Stimulated activated CD4-positive, alpha-beta T cell treated with anti-CD3 and anti-CD28 coated beads, TNF-alpha, amount 100 ng/mL, for 24 hours (primary cell): ENCODE data around the gene ALKBH3.

Source experiments
- DNase-seq, 3 experiments: peaks; one replicate each; pipeline ENCODE4 v3.0.0-alpha.2; 2020; ENCODE audit warnings: low read depth in 3 of 3

The ALKBH3 gene

GRCh38 chr11:43941257-43941994, 60.8 kb downstream of the ALKBH3 start:
- DNase-seq = no peak

GRCh38 chr11:43942662-43943371, 62.2 kb downstream of the ALKBH3 start:
- DNase-seq = no peak

- DNase-seq = no peak
Measured at GRCh38 chr11:43943372-43943930, 62.8 kb downstream of the ALKBH3 start.

- DNase-seq = peak in 1 of 3 experiments; percentile 33
Measured at GRCh38 chr11:43943931-43944751, 63.5 kb downstream of the ALKBH3 start.

GRCh38 chr11:43944761-43945311, 64.2 kb downstream of the ALKBH3 start:
- peak; percentile 29 to 73 (median 42) for DNase-seq

- DNase-seq = no peak
Measured at GRCh38 chr11:43947003-43947500, 66.4 kb downstream of the ALKBH3 start.

GRCh38 chr11:43947815-43948214, 67.2 kb downstream of the ALKBH3 start:
- DNase-seq = no peak

GRCh38 chr11:43948341-43949225, 68.0 kb downstream of the ALKBH3 start:
- DNase-seq = no peak

GRCh38 chr11:43950311-43950855, 69.8 kb downstream of the ALKBH3 start:
- no peak for DNase-seq

GRCh38 chr11:43951231-43951630, 70.6 kb downstream of the ALKBH3 start:
- no peak for DNase-seq

GRCh38 chr11:43952020-43952400, 71.4 kb downstream of the ALKBH3 start:
- no peak for DNase-seq

- DNase-seq = no peak
Measured at GRCh38 chr11:43952401-43953342, 72.0 kb downstream of the ALKBH3 start.

GRCh38 chr11:43953521-43953920, 72.9 kb downstream of the ALKBH3 start:
- no peak for DNase-seq

- DNase-seq = no peak
Measured at GRCh38 chr11:43954241-43954640, 73.6 kb downstream of the ALKBH3 start.

- DNase-seq = no peak
Measured at GRCh38 chr11:43955381-43956118, 74.9 kb downstream of the ALKBH3 start.

- no peak for DNase-seq
Measured at GRCh38 chr11:43957571-43957970, 76.9 kb downstream of the ALKBH3 start.

GRCh38 chr11:43959321-43959995, 78.8 kb downstream of the ALKBH3 start:
- no peak for DNase-seq
